ENCODE data around the gene ZNF444. TPM values are rescaled to one million over a fixed set of nuclear protein-coding genes. Genes with fewer than 3 reads are reported as not detected.

ZNF444 gene
- total and polyA plus RNA-seq, 2 donors (not counting 3 experiments of a cell fraction or from before 2014, with no cell fraction given), result 37.2 to 41.7 TPM

- DNase-seq (ENCODE audit: low read depth, low spot score) (no peak), FAIRE-seq (no peak)
- Histone ChIP-seq H3K9me1 (replicated peaks; ENCODE audit: control insufficient read depth, extremely low read depth, insufficient read depth, low read length) (no peaks in the 10 kb centered on the region), H3K36me3 (ENCODE audit: control insufficient read depth in 2 of 2, extremely low read depth in 1 of 2, insufficient read depth in 2 of 2, low read length in 2 of 2) (no peaks in the 10 kb centered on the region), H3K4me3 (replicated peaks in 1 of 3; ENCODE audit: insufficient read depth in 1 of 3, low read depth in 1 of 3, low read length in 3 of 3) (no peak overlapping the region), H3K9ac (replicated peaks; ENCODE audit: extremely low read depth, insufficient read depth, low read length) (no peak overlapping the region), H3K9me3 (replicated peaks; ENCODE audit: control insufficient read depth, insufficient read depth, low read length) (no peaks in the 10 kb centered on the region), H3K4me1 (ENCODE audit: control insufficient read depth, extremely low read depth, insufficient read depth, low read length) (peaks cover 32% of the 10 kb centered on the region), H3K27ac (ENCODE audit: insufficient read depth, low read depth, low read length) (no peak overlapping the region), H4K20me1 (replicated peaks; ENCODE audit: control insufficient read depth, extremely low read depth, insufficient read depth, low read length) (no peaks in the 10 kb centered on the region), H3K4me2 (ENCODE audit: insufficient read depth, low read length) (no peak overlapping the region), H3K79me2 (ENCODE audit: control insufficient read depth, insufficient read depth, low read length) (peaks cover 93% of the 10 kb centered on the region), H3K27me3 (ENCODE audit: control insufficient read depth in 2 of 2, insufficient read depth in 2 of 2, low read length in 2 of 2) (no peaks in the 10 kb centered on the region), H2AFZ (ENCODE audit: low read depth, low read length) (no peak overlapping the region)
- TF ChIP-seq MYC (IDR thresholded peaks at IDR 0.05; ENCODE audit: low read depth, low read length) (no peak), JUN (IDR thresholded peaks at IDR 0.05; ENCODE audit: borderline replicate concordance, insufficient read depth, insufficient read length, low read depth) (no peak), POLR2A (IDR thresholded peaks at IDR 0.05; ENCODE audit: low read depth, low read length) (no peak), FOS (IDR thresholded peaks at IDR 0.05; ENCODE audit: borderline replicate concordance, insufficient read depth, low read length) (no peak), POLR2AphosphoS5 (IDR thresholded peaks at IDR 0.05; ENCODE audit: insufficient read depth, low read depth, low read length) (no peak)
- intact Hi-C loops (cut with micrococcal nuclease) (no loop called here), dilution Hi-C loops (cut with MboI; ENCODE audit: extremely low pct_ligation_motif_present, low sequenced_read_pairs) (no loop called here)
- no TSS peak for BruUV-seq (replicated peaks)
- POLR2A ChIA-PET, result no interaction called here
- CTCF ChIA-PET, result interaction anchor here (2.5 kb wide), 1 partner anchor 59 kb away, joined by 6 read pairs; no protein-coding TSS in a partner anchor
Observed at GRCh38 chr19:56113074-56113632, 27.9 kb upstream of the ZNF444 start.

DNA sequence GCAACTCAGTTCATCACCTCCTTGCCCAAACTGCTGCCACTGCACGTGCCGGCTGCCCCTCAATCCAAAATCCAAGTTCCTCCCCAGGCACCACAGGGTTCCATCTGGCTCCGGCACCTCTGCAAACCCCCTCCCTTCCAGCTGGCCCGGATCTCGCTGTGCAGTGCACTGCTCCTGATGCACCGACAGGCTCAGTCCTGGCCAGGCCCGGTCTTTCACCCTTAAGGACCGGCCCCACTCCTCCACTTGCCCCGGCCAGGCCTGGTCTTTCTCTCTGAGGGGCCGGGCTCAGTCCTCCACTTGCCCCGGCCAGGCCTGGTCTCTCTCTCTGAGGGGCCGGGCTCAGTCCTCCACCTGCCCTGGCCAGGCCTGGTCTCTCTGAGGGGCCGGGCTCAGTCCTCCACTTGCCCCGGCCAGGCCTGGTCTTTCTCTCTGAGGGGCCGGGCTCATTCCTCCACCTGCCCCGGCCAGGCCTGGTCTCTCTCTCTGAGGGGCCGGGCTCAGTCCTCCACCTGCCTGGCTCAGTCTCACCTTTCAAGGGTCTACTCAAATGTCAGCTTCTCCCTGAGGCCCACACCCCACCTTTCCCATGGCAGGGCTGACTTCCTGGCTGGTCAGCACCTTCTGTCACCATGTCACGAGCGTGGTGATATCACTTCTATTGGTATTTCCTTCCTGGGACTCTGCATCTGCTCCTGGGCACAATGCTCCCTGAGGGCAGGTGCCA lies 26.9 kb upstream of the ZNF444 start:
- Histone ChIP-seq H3K9me3 (replicated peaks; ENCODE audit: control insufficient read depth, insufficient read depth, low read length) (no peaks in the 10 kb centered on the region), H3K36me3 (ENCODE audit: control insufficient read depth in 2 of 2, extremely low read depth in 1 of 2, insufficient read depth in 2 of 2, low read length in 2 of 2) (no peaks in the 10 kb centered on the region), H3K4me3 (replicated peaks in 1 of 3; ENCODE audit: insufficient read depth in 1 of 3, low read depth in 1 of 3, low read length in 3 of 3) (no peak overlapping the region), H3K4me1 (ENCODE audit: control insufficient read depth, extremely low read depth, insufficient read depth, low read length) (peaks cover 33% of the 10 kb centered on the region), H3K27ac (ENCODE audit: insufficient read depth, low read depth, low read length) (no peak overlapping the region), H2AFZ (ENCODE audit: low read depth, low read length) (no peak overlapping the region), H4K20me1 (replicated peaks; ENCODE audit: control insufficient read depth, extremely low read depth, insufficient read depth, low read length) (no peaks in the 10 kb centered on the region), H3K9me1 (replicated peaks; ENCODE audit: control insufficient read depth, extremely low read depth, insufficient read depth, low read length) (no peaks in the 10 kb centered on the region), H3K9ac (replicated peaks; ENCODE audit: extremely low read depth, insufficient read depth, low read length) (no peak overlapping the region), H3K79me2 (ENCODE audit: control insufficient read depth, insufficient read depth, low read length) (peaks cover 93% of the 10 kb centered on the region), H3K27me3 (ENCODE audit: control insufficient read depth in 2 of 2, insufficient read depth in 2 of 2, low read length in 2 of 2) (no peaks in the 10 kb centered on the region), H3K4me2 (ENCODE audit: insufficient read depth, low read length) (no peak overlapping the region)
- FAIRE-seq, result no peak
- intact Hi-C loops (cut with micrococcal nuclease), result no loop called here
- DNase-seq (ENCODE audit: low read depth, low spot score), result no peak
- no peak for TF ChIP-seq FOS (IDR thresholded peaks at IDR 0.05; ENCODE audit: borderline replicate concordance, insufficient read depth, low read length)
- no peak for TF ChIP-seq POLR2AphosphoS5 (IDR thresholded peaks at IDR 0.05; ENCODE audit: insufficient read depth, low read depth, low read length)
- TF ChIP-seq POLR2A (IDR thresholded peaks at IDR 0.05; ENCODE audit: low read depth, low read length), result no peak
- TF ChIP-seq MYC (IDR thresholded peaks at IDR 0.05; ENCODE audit: low read depth, low read length), result no peak
- TF ChIP-seq, protein P1, sequence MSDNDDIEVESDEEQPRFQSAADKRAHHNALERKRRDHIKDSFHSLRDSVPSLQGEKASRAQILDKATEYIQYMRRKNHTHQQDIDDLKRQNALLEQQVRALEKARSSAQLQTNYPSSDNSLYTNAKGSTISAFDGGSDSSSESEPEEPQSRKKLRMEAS (IDR thresholded peaks at IDR 0.05; ENCODE audit: insufficient read depth, insufficient read length), result no peak
- TF ChIP-seq JUN (IDR thresholded peaks at IDR 0.05; ENCODE audit: borderline replicate concordance, insufficient read depth, insufficient read length, low read depth), result no peak
- no peak for TF ChIP-seq EZH2 (IDR thresholded peaks at IDR 0.05; ENCODE audit: borderline replicate concordance, low read depth, low read length, severe bottlenecking)
- no peak for TF ChIP-seq GATA2 (IDR thresholded peaks at IDR 0.05; ENCODE audit: insufficient read depth, insufficient read length, low read depth, low read length)
- CTCF ChIA-PET, result interaction anchor here (0.9 kb wide), 1 partner anchor 9 kb away, joined by 4 read pairs; no protein-coding TSS in a partner anchor
- POLR2A ChIA-PET, result no interaction called here
- BruUV-seq (replicated peaks), result no TSS peak
- dilution Hi-C loops (cut with MboI; ENCODE audit: extremely low pct_ligation_motif_present, low sequenced_read_pairs), result no loop called here

Data from endothelial cell of umbilical vein (primary cell).